Subcutaneous adipose tissue (tissue), 4 donors: Measurements from ENCODE around the gene N4BP2. TPM values are rescaled to one million over a fixed set of nuclear protein-coding genes. Genes with fewer than 3 reads are reported as not detected.

ENCODE experiments used
- total RNA-seq, 4 donors: library from RNA; depleted of rRNA; stranded (reverse); fragments of >200 nt; gene quantifications; one replicate each; pipeline ENCODE4 v1.1.0, GENCODE V29; 2016
- TF ChIP-seq, protein P1 (sequence below): fragments of 450-650 bp; IDR thresholded peaks from one replicate; pipeline ENCODE4 v1.5.1; 2016; ENCODE audit warnings: low read depth, mild to moderate bottlenecking, control low read depth, antibody characterized with exemption, moderate library complexity

Gene N4BP2
- total RNA-seq, 4 donors from 2014 or later = 6.8 to 14.2 (median 10.0) TPM

DNA sequence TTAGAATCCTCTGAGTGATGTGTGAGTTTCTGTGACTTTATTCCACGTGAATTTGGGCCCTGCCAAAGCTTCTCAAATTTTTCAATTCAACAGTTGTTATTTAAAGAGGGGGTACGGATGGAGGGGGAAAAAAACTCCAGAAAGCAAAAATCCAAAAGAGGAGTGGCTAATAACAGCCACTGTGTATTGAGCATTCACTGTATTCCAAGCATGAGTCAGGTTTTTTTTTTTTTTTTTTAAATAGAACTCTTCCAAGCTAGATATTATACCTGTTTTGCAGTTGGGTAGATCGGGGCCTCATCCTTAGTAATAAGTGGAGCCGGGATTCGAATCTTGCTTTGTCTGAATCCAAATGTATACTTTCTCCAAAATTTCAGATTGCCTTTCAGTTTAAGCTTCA, 133.8 kb downstream of the N4BP2 start:
- TF ChIP-seq, protein P1, sequence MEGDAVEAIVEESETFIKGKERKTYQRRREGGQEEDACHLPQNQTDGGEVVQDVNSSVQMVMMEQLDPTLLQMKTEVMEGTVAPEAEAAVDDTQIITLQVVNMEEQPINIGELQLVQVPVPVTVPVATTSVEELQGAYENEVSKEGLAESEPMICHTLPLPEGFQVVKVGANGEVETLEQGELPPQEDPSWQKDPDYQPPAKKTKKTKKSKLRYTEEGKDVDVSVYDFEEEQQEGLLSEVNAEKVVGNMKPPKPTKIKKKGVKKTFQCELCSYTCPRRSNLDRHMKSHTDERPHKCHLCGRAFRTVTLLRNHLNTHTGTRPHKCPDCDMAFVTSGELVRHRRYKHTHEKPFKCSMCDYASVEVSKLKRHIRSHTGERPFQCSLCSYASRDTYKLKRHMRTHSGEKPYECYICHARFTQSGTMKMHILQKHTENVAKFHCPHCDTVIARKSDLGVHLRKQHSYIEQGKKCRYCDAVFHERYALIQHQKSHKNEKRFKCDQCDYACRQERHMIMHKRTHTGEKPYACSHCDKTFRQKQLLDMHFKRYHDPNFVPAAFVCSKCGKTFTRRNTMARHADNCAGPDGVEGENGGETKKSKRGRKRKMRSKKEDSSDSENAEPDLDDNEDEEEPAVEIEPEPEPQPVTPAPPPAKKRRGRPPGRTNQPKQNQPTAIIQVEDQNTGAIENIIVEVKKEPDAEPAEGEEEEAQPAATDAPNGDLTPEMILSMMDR = no peak

DNA sequence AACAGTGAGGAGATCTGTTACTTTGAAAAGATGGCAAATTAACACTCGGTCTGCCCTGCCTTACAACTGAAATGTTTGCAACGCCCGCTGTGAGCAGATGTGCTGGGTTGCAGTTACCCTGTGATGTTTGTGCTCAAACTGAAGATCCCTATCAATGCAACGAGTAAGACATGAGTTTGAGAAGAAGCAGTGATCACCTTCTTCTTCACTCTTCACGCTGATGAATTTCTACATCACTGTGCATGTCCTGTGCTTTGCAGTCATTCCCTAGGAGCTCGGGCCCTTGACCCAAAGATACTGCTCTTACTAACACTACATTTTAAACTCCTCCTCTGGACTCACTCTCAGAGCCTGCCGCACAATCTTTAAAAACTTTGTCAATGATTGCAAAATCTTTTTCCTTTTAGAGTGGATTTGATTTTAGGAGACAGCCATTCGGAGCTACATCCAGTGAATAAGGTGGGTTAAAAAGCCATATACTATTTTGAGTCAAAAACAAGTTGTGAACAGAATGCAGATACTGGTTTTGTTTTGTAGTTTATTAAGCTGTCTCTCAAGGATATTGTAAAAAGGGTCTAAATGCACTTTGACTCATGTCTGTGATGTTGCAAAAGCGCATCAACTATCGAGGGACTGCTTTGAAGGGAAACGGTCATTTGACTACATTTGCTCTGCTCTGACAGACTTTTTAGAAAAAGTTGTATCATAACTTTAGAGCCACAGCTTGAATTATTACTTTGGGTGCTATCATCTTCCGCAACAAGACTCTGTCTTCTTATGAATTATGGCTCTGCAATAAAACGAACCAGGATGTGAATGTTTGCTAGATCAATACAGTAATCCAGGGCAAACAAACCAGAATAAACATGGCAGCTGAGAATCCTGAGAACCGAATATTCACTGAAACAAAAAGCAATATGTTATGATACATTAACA, 134.5 kb downstream of the N4BP2 start:
- TF ChIP-seq, protein P1 = no peak

DNA sequence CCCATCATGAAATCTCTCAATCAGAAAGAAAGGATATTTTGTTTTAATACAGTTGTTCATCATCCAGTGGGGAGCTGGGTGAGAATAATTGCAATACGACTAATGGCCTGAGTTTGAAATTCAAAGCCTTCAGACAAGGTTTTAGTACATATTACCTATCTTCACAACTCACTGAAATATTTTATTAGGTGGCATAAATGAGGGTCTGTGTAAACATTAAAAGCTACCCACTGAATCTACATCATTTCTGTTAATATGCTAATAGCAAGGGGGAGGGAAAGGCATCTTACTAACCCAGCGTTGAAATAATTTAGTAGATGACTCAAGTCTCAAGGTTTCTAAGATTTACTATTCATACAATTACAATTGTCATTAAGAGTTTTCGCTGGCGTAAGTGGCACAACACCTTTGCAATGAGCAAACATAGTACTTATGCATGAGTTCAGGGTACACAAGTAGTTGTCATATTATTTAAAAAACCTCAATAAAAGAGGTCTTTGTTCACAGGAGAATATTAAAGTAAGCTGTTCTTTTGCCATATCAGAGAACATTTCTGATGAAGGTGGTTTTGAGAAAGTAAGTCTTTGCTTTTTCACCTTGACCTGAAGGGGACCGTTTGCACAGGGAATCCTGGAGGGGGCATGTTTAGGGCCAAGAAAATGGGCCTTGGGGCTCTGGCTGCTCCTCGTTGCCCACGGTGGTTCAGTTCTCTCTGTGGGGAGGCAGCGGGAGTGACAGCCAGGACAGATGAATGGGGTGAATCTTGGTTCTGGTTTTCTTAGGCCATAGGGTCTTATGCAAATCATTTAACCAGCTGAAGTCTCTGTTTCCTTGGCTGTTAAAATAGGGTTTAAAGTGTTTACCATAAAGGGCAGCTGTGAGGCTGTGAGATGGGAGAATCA, 135.7 kb downstream of the N4BP2 start:
- TF ChIP-seq, protein P1 = no peak

DNA sequence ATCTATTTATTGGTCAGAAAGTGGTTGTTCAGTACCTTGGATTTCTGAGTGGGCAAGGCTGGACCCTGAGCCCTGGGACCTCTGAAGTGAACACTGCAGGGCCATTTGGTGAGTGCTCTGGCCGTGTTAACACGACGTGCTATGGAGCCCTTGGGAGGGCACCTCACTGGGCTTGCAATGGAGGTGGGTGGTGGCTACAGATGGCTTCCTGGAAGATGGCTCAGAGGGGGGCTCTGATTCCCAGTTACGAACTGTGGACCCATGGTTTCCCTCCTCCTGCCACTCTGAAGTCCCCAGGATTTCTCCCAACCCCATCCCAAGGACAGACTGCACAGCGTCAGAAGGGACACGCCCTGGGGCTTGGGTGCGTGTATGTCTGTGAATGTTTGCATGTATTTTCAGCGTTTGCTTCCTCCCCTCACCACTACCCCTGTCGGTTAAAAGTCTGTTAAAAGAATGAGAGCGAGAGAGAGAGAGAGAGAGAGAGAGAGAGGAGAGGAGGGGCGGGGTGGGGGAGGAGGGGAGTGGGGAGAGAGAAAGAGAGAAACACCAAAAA, 136.4 kb downstream of the N4BP2 start:
- TF ChIP-seq, protein P1 = no peak

DNA sequence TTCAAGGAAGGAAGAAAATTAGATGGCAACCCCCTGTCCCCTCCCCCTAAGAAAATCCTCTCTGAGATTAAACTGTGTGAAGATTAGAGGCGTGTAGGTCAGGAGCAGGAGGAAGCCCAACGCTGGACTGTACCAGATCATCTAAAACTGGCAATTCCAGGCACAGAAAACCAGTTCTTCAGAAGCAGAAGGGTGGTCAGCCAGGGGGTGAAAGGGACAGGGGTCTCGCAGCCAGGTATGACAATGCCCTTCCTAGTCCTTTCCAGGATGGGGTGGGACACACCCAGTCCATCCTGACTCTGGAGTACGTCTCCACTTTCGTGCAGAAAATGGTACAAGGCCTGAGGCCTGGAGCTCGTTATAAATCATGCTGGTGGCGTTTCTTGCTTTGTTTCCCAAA, 136.9 kb downstream of the N4BP2 start:
- TF ChIP-seq, protein P1 = no peak

DNA sequence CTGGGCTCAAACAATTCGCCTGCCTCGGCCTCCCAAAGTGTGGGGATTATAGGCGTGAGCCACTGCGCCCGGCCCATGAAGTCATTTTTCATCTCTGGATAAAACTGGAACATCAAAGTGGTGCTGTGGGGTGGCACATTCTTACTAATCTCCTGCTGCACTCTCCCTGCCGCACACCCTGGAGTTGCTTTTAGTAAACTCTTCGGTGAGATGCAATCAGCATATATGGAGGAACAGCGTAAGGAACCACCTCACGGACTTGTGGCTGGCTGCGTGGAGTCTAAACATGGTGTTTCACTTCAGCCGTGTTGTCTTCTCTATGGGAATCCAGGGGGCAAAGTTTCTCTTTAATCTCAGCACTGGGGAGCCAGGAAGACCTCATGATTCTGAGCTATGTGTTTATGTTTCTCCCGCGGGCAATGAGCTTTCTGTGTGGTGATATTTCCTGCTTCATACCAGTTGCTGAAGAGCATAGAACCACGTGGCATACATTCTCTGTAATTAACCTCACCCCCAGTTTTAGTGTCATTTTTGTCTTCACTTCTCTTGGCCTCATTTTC, 138.0 kb downstream of the N4BP2 start:
- TF ChIP-seq, protein P1 = no peak
